ENCODE data around the gene CIP2A.

DNA sequence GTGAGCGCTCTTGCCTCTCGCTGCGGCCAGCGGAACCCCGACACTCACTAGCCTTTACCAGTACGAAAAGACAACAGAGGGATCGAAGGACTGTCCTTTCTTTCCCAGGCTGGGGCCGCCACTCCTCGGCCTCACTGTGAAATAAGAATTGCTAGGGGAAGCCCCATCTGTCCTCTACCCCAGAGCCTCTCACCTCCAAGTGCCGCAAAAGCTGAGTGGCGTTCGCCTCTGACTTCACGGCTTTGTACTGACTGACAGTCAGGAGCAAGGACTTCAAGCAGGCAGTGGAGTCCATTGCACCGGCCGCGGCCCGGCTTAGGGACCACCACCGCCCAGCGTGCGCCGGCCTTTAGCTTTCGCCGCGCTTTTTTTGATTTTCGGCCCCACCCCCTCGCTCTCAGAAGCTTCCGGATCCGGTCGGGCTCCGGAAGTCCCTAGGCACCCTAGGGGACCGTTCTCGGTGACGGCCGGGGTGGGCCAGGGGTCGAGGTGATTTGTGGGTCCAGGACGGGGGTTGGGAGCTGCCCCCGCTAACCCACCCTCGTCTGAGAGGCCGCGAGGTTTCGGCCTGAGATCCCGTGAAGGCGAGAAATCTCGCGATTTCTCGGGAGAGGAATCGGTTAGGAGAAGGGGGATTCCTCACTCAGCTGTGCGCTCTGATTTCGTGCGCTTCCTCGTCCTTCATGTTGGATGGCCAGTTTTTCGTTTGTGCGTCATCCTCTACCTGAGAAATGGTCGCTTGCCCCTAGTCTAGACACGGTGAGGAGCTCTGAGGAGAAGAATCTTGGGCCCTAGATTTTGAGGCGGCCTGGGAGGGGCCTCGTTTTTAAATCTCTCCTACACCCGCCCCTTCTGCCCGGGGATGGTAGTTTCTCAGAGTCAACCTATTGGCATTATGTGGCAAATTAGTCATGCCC is at the start of gene CIP2A, which contains the start of gene DZIP3:
- TF ChIP-seq, protein P1, sequence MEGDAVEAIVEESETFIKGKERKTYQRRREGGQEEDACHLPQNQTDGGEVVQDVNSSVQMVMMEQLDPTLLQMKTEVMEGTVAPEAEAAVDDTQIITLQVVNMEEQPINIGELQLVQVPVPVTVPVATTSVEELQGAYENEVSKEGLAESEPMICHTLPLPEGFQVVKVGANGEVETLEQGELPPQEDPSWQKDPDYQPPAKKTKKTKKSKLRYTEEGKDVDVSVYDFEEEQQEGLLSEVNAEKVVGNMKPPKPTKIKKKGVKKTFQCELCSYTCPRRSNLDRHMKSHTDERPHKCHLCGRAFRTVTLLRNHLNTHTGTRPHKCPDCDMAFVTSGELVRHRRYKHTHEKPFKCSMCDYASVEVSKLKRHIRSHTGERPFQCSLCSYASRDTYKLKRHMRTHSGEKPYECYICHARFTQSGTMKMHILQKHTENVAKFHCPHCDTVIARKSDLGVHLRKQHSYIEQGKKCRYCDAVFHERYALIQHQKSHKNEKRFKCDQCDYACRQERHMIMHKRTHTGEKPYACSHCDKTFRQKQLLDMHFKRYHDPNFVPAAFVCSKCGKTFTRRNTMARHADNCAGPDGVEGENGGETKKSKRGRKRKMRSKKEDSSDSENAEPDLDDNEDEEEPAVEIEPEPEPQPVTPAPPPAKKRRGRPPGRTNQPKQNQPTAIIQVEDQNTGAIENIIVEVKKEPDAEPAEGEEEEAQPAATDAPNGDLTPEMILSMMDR (IDR thresholded peaks at IDR 0.05): no peak
- TF ChIP-seq EP300 (IDR thresholded peaks at IDR 0.05): no peak
- peak; percentile 55 for TF ChIP-seq POLR2A (IDR thresholded peaks at IDR 0.05)
